Tongue (tissue), 2 donors: ENCODE data around the gene TRAIP. TPM values are rescaled to one million over a fixed set of nuclear protein-coding genes. Genes with fewer than 3 reads are reported as not detected.
A peak's percentile ranks its signal among the peaks of the same experiment; 100 is the strongest.
"Not testable (repeated sequence)": the region's sequence is repeated elsewhere in the genome, so short reads cannot be mapped to it uniquely, and the experiment has no call there.

Source experiments
- DNase-seq: peaks from one replicate; pipeline ENCODE4 v3.0.0-alpha.2; 2015
- total RNA-seq: library from RNA; depleted of rRNA; stranded (reverse); fragments of >200 nt; gene quantifications from one replicate; pipeline ENCODE4 v1.2.3, GENCODE V29; 2014

The TRAIP gene
- total RNA-seq, 1 donor from 2014 or later, result 1.6 TPM

DNA sequence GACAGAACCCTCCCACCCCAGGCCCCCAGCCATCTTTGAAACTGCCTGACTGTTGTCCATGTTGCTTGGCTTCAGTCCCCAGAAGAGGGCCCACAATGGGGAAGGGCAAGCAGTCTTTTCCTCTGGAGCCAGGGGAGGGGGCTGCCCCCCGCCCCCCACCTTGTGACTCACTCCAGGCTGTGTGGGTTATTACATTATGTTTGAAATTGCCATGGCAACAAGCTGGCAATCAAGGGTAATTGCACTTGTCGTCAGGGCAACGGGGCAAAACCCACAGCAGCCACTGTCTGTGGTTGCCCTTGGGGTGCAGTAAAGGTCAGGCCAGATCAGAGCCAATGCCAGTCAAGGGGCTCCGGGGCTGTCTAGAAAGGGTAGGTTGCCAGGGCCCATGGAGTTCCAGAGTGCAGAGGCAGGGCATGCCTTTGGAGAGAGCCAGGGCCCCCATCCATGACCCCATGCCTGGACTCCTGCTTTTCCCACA is 16.5 kb upstream of the TRAIP start:
- peak; percentile 12 for DNase-seq

DNA sequence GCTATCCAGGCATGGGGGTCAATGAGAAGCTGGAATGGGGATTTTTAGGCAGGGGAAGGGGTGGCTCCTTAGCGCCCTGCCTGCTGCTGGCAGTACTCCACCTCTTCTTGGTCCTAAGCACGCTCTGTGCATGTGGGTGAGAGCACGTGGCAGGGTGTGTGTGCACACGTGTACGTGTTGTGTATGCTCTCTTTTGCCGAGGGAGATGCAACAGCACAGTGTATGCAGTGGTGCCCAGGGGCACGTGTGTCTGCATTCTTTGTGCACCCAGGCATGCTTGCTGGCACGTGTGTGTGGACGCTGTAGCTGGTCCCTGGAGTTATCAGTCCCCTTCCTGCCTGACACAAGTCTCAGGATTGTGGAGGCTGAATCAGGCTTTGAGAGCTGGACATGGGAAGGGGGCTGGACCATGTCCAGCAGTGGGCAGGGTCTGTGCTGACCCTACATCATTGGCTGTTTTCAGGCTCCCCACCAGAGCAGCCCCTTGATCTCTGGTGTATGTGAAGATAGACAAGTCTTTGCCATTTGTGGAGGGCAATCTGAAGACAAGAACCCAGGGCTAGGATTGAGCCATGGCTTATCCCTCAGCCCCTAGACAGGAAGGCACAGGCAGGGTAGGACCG is 15.3 kb upstream of the TRAIP start:
- no peak for DNase-seq

DNA sequence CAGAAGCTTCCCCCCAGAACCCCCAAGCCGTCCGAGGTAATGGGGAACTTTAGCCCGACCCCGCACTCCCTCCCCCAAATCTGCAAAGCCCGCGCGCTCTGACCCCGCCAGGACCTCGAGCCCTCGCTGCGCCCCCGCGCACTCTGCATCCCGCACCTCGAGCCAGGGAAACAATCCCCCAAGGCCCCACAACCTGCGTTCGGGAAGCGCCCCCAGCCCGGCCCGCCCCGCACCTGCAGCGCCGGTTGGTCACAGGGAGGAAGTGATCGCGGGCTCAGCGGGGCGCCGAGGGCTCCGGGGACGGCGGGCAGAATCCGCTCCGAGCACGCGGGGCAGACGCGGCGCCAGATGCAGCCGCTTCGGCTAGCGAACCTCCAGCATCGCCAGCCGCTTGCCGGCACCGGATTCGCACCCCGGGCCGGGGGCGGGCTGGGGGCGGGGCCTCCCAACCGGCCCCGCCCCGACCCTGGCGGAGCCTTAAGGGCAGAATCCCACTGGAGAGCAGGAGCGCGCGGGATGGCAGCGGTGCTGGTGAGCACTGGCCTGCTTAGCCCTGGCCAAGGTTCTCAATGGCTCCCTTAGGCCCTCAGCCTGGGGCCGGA is 13.3 kb upstream of the TRAIP start, which contains the start of gene CAMKV:
Gene CAMKV, minus strand, starts transcription at position 382 of the 602 bp plus-strand sequence. CDS start 7,518 bp downstream, outside the sequence.
- peak; percentile 7 for DNase-seq

DNA sequence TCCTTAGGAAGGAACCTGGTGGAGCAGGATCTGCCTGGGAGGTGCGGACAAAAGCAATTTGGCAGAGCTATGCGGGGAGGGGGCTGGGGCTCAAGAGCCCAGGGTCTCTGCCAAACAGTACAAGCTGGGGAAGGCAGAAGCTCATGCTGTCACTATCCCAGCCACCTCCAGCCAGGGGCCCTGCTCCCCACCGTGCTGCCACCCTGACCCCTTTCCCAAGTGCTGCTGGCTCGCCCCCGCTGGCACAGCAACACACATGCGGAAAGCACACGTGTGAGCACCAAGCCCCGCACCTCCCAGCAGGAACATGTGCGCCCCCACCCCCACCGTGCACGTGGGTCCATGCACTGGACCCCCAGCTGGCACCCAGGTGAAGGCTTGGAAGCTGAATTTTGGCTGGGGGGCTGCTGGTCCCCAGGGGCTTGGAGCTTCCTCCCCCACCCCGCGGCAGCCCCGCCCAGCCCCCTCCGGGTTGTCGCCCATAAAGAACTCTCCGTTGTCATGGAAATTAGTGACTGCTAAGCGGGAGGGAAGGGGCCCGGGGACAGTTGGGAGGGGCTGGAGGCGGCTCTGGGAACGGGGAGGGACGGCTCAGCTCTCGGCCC is 12.6 kb upstream of the TRAIP start:
- no peak for DNase-seq

DNA sequence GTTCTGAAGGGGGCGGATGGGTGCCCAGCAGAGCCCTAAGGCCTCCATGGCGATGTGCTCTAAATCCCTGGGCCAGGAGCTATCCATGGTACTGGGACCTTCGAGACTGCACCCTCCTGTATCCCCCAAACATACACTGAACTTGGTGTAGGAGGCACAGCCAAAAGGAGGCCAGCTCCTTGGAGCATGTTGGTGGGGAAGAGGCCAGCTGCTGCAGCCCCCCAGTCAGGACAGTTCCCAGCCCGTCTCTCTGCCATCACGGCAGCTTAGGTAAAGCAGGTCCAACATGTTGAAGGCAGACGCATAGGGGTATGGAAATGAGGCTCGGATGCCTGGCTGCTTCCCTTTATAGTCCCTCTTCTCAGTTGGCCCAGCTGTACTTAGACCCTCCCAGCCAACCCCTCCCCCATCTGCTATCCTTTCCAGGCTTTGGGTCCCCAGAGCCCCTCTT is 11.5 kb upstream of the TRAIP start:
- peak; percentile 58 for DNase-seq

DNA sequence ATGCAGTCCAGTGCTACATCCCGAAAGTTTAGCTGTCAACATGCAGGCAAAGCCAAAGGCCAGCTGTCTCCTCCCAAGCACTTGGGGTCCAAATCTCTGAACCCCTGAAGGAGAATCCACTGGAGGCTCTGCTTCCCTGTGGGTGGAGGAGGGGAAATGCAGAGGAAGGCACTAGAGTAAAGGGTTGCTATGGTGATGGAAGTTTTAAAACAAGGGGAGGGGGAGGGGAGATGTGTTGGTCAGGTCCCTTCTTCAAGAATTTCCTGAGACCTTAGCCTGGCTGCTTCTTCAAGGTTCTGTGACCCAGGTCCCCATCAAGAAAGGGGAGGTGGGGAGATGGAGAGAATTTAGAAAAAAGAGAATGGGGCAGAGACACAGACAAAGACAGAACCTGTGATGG is 11.0 kb upstream of the TRAIP start:
- no peak for DNase-seq

DNA sequence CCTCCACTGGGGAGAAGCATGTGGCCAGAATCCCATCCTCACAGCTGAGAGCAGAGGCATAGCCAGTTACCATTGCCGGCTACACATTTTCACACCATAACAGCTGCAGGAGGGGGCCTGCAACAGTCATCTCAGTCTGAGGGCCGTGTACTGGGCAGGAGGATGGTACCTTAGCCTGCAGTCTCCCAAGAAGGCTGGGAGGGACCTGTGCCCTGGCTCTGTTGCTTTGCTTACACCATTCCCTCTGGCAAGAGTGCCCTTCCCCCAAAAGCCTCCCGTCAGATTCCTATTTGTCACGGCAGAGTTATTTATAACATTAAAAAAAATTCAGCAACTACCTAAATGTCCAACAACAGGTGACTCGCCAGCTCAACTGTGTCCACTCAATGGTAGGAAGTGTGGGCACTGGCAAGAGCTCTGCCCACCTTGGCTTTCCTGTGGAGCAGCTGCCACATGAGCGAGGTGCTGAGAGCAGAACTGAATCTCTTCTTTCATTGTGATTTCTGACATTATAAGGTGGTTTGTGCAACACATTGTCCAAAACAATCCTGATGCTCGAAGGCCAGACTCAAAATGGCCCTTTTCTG is 8.9 kb upstream of the TRAIP start:
- no peak for DNase-seq

DNA sequence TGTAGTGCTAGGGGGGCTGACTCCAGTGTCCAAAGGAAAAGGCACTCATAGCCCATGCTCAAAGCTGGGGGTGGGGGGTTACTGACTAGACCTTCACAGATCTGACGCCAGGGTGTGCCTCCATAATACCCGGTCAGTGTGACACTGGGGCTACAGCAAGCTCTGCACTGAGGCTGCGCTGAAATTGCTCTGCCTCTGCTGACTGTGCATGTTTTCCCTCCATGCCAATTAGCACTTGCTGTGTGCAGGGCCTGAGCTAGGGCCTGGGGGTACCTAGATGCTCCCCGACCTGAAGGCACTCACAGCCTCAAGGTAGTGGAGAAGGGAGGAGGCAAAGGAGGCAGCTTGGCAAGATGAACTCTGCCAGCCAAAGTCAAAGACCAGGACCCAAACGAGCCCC is 8.1 kb upstream of the TRAIP start:
- no peak for DNase-seq

DNA sequence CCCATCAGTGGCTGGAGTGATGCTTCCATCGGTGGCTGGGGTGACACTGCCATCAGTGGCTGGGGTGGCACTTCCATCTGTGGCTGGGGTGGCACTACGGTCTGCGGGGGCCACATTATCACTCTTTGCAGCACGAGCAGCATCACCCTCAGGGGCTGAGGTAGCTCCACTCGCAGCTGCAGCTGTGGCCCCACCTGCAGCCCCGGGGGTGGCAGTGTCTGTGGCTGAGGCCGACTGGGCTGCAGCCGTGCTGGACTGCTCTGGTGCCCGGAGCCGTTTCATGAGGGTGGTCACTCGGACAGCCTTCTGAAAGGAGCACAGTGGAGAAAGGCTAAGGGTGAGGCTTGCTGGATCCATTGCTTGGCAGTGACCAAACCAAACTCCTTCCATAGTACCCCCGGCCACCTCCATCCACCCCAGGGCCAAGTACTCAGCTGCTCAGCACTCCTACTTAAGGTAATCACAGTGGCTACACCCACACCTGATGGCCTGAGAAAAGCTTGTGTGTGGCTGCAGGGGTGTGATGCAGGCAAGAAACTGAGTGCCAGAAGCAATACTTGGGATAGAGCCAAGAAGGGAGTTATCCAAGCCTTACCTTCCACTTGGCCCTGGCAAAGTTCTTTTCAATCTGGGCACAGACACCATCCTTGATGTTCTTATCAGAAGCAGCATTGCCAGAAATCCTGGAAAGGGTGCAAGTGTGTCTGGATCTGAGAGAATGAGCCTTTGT is 3.4 kb upstream of the TRAIP start:
- DNase-seq, result no peak

DNA sequence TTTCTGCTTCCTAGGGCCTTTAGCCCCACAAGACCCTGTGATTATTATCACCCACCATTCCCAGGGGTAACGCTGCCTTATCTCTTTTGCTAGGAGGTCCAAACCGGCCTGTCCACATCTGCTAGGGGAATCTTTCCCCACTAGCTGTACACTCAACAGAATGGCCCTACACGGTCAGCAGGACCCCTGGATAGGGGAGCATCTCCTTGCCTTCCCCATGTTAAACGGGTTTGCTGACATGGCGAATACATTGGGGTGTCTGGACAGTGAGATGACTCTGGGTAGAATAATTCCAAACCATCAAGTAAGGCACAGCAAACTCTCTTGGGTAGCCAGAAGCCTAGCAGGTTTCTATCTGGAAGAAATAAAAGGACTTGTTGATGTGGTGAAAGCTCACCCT is 702 bp downstream of the TRAIP start:
- DNase-seq, result no peak

DNA sequence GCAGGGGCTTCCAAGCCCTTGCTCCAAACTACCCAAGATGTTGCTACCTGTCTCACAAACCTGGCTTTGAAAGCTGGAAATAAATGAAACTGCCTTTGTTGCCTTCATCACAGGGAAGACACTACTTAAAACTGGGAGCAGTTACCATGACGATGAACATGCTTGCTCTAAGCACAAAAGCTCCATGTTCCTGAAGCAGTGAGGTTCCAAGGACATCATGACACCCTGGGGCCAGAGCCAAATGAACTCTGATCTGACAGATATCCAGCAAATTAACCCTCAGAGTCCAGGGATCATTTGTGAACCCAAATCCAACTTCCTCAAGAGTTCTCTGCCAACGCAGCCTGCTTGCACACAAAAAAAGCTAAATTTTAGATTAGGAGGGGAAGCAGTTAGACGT is 10.7 kb downstream of the TRAIP start:
- DNase-seq, result no peak

DNA sequence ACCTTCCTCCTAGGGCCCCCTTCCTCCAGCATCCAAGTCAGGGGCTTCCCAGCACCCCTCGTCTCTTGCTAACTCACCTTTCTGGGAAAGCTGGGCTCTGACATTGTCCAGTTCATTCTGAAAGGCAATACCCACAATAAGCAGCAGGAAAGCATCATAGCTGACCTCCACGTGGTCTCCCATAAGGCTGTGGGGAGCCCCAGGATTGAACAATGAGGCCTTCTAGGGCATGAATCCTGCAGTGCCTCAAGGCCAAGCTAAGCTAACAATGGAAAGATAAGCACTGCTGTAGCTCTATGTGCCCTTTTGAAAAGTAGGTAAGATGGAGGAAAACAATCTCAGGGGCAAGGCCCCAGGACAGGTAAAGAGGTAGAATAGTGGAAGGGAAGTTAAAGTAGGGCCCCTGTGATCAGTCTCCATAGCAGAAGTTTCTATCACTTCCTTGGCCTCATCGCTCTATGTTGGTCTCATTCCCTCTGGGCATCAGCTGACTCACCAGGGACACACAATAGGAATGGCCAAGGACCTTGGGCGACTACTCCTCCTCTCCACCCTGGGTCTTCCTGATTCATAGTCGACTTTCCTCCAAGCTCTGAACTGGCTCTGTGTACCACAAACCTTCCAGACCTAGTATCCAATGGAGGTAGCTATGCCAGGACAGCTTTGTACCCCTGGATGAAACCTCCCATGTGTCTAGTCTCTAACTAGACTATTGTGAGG is 11.7 kb downstream of the TRAIP start:
- no peak for DNase-seq

DNA sequence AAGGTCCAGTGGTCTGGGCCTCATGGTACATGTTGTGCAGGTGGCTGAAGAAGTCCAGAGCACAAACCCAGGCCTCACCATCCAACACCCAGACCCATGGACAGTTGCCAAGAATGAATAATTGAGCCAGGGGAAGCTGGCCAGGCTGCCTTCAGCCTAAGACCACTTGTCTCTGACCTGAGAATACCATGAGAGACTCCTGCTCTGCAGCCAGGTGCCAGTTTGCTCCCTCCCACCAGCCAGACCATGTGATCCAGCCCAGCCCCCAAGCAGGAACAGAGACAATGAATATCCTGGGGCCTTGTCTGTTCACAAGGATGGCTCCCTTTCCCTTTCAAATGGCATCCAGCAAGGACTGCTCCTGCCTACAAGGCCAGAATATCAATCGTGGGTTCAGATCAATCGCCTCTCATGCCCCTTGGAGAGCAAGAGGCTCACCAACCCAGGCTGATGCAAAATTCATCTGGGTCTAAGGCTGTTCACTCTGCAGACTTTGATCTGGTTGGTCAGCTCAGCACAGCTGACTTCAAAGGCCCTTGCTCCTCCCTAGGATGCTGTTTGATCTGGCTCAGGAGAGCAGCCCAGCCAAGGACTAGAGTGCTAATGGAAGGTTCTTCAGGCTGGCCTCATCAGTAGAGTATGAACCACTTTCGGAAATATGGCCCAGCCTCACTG is 13.4 kb downstream of the TRAIP start:
- DNase-seq, result no peak

DNA sequence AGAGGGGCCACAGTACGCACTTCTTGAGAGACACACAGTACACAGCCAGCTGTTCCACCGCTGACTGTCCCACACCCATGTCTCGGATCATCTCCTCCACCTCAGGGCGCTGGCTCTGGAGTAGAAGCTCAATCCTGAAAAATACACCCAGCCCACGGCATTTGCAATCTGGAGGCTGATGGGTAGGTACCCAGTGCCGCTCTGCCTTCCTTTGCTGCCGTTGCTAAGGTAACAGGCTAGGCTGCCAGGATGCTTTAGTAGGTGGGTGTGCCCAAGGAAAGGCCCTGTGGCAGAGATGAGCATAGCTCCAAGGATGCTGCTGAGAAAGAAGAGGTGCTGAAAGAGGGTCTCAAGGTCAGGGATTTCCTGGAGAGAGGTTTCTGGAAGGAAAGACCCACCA is 14.6 kb downstream of the TRAIP start:
- DNase-seq, result no peak

DNA sequence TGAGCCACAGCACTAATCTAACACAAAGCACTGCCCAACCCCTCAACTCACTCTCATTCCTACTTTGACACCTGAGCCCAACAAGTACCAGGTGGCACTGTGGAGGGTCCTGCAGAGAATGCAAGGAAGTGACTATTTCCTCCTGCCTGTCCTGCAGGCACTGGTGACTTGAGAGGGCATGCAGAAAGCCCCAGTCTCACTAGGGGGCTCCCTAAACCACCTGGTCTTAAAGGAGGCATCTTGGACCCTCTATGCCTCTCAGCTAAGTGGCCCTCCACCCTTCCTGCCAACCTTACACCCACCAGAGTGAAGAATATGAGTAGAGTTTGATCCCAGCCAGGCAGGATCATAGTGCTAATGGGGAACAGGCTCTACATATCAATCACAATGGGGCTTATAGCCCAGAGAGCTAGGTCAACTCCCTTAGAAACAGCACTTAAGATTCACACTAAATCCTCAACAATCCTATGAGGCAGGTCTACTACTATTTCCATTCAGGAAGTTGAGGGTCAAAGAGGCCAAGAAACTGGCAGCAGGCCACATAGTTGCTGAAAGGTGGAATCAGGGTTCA is 15.2 kb downstream of the TRAIP start:
- peak; percentile 18 for DNase-seq

DNA sequence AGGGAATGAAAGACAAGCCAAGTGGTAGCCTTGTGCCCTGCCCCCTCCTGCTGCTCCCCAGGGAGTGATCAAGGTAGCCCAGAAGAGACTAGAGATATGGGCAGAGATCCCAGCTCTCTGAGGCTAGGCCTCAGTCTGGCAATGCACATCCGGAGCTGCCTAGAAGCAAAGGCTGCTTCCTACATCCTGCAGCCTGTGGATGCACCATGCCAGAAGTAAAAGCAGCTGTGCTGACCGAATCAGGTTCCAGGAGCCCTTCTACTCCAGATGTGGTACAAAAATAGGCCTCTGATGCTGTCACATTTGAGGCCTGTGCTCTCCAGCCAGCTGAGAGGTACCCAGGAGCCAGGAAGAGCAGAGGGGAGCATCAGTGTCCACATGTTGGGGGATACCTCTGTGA is 16.0 kb downstream of the TRAIP start:
- DNase-seq, result peak; percentile 82

DNA sequence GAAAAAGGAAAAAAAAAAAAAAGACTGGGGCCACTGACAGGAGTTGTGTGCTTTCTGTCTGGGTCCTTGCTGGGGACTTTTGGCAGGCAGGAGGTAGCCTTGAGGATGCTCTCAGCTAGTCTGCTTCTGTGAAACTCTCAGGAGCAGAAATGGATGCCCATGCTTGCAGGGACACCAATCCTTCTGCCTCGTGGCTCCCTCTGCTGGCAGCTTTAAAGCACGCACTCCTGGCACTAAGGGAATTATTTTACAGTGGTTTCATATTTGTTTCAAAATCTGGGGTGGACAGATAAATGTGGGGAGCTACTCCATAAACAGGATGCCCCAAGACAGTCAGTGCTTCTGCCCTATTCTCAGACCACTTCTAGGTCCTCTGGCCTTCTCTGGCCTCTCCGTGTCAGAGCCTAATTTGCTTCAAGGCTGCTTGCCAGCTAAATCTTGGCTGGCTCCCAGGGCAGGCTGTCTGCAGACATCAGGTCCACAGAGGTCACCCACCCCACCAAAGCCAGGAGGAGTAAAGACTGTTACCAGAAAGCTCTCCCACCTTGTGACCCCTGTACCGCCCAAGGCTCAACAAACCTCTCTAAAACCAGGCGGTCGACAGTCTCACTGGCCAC is 17.1 kb downstream of the TRAIP start:
- DNase-seq, result peak; percentile 94

DNA sequence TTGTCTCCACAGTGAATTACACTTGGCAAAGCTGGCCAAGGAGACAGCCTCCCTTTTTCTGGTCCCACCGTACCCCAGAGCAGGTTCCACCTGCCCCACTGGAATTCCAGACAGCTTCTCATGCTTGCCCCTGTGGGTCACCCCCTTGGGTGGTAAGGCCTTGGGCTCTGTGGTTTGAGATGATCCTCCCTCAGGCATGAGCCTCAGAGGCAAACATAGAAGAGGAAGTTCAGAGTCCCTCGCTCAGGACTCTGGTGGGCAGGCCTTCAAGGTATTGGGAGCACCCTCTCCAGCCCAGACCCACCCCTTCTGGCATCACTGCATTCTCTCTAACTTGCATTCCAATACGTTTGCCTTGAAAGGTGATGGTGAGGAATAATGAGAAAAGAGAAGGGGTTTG is 25.0 kb downstream of the TRAIP start:
- DNase-seq, result no peak

DNA sequence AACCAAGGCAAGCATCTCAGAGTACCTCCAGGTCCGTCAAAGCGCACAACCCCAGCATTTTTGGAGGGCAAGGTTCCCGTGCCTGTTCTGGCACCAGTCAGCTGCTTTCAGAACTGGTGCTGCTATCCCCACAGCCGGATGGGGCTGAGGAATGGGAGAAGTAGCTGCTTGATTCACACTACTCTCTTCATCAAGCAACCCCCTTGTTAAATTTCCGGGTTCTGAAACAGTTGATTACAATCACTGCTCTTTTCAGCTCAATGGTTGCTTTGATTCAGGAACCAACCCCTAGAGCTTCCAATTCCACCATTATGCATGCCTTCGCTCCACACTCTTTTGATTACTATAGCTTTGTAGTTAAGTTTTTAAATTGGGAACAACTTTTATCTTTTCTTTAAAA is 30.3 kb downstream of the TRAIP start:
- DNase-seq, result no peak

DNA sequence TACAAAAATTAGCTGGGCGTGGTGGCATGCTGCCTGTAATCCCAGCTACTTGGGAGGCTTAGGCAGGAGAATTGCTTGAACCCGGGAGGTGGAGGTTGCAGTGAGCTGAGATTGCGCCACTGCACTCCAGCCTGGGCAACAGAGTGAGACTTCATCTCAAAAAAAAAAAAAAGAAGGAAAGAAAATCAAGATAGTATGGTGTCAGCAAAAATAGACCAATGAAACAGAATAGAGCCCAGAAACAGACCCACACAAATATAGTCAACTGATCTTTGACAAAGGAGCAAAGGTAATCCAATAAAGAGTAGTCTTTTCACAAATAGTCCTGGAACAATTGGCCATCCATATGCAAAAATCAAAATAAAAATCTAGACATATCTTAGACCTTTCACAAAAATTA is 33.2 kb downstream of the TRAIP start:
- DNase-seq, result not testable (repeated sequence)
